H9 (cell line): ENCODE results near the gene SEMA4D. TPM values are rescaled to one million over a fixed set of nuclear protein-coding genes. Genes with fewer than 3 reads are reported as not detected.

ENCODE experiments used
- DNase-seq: peaks from one replicate; pipeline ENCODE4 v3.0.0-alpha.2; 2017
- H2AFZ ChIP-seq: one replicate; pipeline ENCODE4 v1.6.1; 2013; ENCODE audit warnings: mild to moderate bottlenecking, low read length, control low read depth, moderate library complexity
- H2AK5ac ChIP-seq: 2 replicates; pipeline ENCODE4 v1.6.1; 2013; ENCODE audit warnings: low read length, control low read depth, mixed read lengths; ENCODE audit not compliant: insufficient read length
- H2BK120ac ChIP-seq: one replicate; pipeline ENCODE4 v1.6.1; 2013; ENCODE audit warnings: low read depth, mild to moderate bottlenecking, low read length, control low read depth, inconsistent platforms; ENCODE audit not compliant: poor library complexity, severe bottlenecking
- H2BK12ac ChIP-seq: 2 replicates; pipeline ENCODE4 v1.6.1; 2013; ENCODE audit warnings: low read length, control low read depth, mixed read lengths, low read depth; ENCODE audit not compliant: insufficient read length
- H2BK15ac ChIP-seq: 2 replicates; pipeline ENCODE4 v1.6.1; 2013; ENCODE audit warnings: low read depth, low read length, control low read depth
- H2BK20ac ChIP-seq: one replicate; pipeline ENCODE4 v1.6.1; 2013; ENCODE audit warnings: low read depth, mild to moderate bottlenecking, low read length, control low read depth, inconsistent platforms; ENCODE audit not compliant: poor library complexity, severe bottlenecking
- H2BK5ac ChIP-seq: 2 replicates; pipeline ENCODE4 v1.6.1; 2013; ENCODE audit warnings: low read length, control low read depth, mixed read lengths; ENCODE audit not compliant: insufficient read length
- H3K14ac ChIP-seq: 2 replicates; pipeline ENCODE4 v1.6.1; 2013; ENCODE audit warnings: low read length, control low read depth; ENCODE audit not compliant: insufficient read depth
- H3K18ac ChIP-seq: 2 replicates; pipeline ENCODE4 v1.6.1; 2013; ENCODE audit warnings: low read depth, mild to moderate bottlenecking, mixed read lengths, low read length, control low read depth; ENCODE audit not compliant: insufficient read length
- H3K23ac ChIP-seq: 2 replicates; pipeline ENCODE4 v1.6.1; 2013; ENCODE audit warnings: low read length, control low read depth, mixed read lengths, low read depth; ENCODE audit not compliant: insufficient read length
- H3K23me2 ChIP-seq: 2 replicates; pipeline ENCODE4 v1.6.1; 2013; ENCODE audit warnings: low read depth, mild to moderate bottlenecking, mixed read lengths, low read length, control low read depth; ENCODE audit not compliant: insufficient read length, poor library complexity, severe bottlenecking
- H3K27ac ChIP-seq: 2 replicates; pipeline ENCODE4 v1.5.1; 2013; ENCODE audit warnings: low read length, control low read depth, mixed read lengths, low read depth; ENCODE audit not compliant: insufficient read length
- H3K27me3 ChIP-seq: 2 replicates; pipeline ENCODE4 v1.6.1; 2013; ENCODE audit warnings: low read length, control low read depth, inconsistent platforms; ENCODE audit not compliant: insufficient read depth
- H3K4ac ChIP-seq: 2 replicates; pipeline ENCODE4 v1.6.1; 2013; ENCODE audit warnings: low read depth, mild to moderate bottlenecking, control low read depth, inconsistent platforms, low read length, moderate library complexity
- H3K4me1 ChIP-seq: 2 replicates; pipeline ENCODE4 v1.6.1; 2013; ENCODE audit warnings: low read length, control low read depth, inconsistent platforms; ENCODE audit not compliant: insufficient read depth
- H3K4me2 ChIP-seq: 2 replicates; pipeline ENCODE4 v1.6.1; 2013; ENCODE audit warnings: low read length, control low read depth, mixed read lengths; ENCODE audit not compliant: insufficient read length, insufficient read depth
- H3K56ac ChIP-seq: 2 replicates; pipeline ENCODE4 v1.6.1; 2013; ENCODE audit warnings: low read depth, mild to moderate bottlenecking, mixed read lengths, low read length, control low read depth; ENCODE audit not compliant: insufficient read length
- H3K79me1 ChIP-seq: 2 replicates; pipeline ENCODE4 v1.6.1; 2013; ENCODE audit warnings: low read depth, mild to moderate bottlenecking, moderate library complexity, low read length, control low read depth, inconsistent platforms; ENCODE audit not compliant: insufficient read depth, poor library complexity, severe bottlenecking
- H3K79me2 ChIP-seq: 2 replicates; pipeline ENCODE4 v1.6.1; 2013; ENCODE audit warnings: low read length, control low read depth, inconsistent platforms; ENCODE audit not compliant: insufficient read depth
- H3K9ac ChIP-seq: 2 replicates; pipeline ENCODE4 v1.6.1; 2013; ENCODE audit warnings: low read length, control low read depth, mixed read lengths; ENCODE audit not compliant: insufficient read length; ENCODE audit errors: extremely low read depth
- H3K9me3 ChIP-seq: one replicate; pipeline ENCODE4 v1.6.1; 2013; ENCODE audit warnings: low read depth, low read length, inconsistent platforms; ENCODE audit not compliant: control insufficient read depth
- H3T11ph ChIP-seq: one replicate; pipeline ENCODE4 v1.6.1; 2013; ENCODE audit warnings: mild to moderate bottlenecking, low read length, control low read depth, inconsistent platforms
- H4K20me1 ChIP-seq: one replicate; pipeline ENCODE4 v1.6.1; 2013; ENCODE audit not compliant: control insufficient read depth, insufficient read length, insufficient read depth
- H4K5ac ChIP-seq: 2 replicates; pipeline ENCODE4 v1.6.1; 2013; ENCODE audit warnings: low read depth, mild to moderate bottlenecking, mixed read lengths, low read length, control low read depth; ENCODE audit not compliant: insufficient read length
- H4K8ac ChIP-seq: replicated peaks from 2 replicates; pipeline ENCODE4 v1.6.1; 2013; ENCODE audit warnings: low read length, control low read depth, mixed read lengths, low read depth; ENCODE audit not compliant: insufficient read length
- H4K91ac ChIP-seq: 2 replicates; pipeline ENCODE4 v1.6.1; 2013; ENCODE audit warnings: low read depth, mild to moderate bottlenecking, moderate library complexity, mixed read lengths, low read length, control low read depth; ENCODE audit not compliant: insufficient read length
- H3K27ac Mint-ChIP-seq, 3 experiments: 2 replicates in 2 of 3; 3 replicates in 1 of 3; pipeline ENCODE4 v1.8.0; 2020 to 2021; ENCODE audit warnings: mixed read lengths in 3 of 3, mild to moderate bottlenecking in 1 of 3, moderate library complexity in 1 of 3
- H3K27me3 Mint-ChIP-seq: 2 replicates; pipeline ENCODE4 v1.8.0; 2021; ENCODE audit warnings: low read depth, mild to moderate bottlenecking, moderate library complexity, mixed read lengths
- H3K36me3 Mint-ChIP-seq, 3 experiments: 2 replicates in 2 of 3; 3 replicates in 1 of 3; pipeline ENCODE4 v1.8.0; 2020 to 2021; ENCODE audit warnings: low read depth in 3 of 3, mixed read lengths in 3 of 3; ENCODE audit not compliant: insufficient read depth in 1 of 3
- H3K4me1 Mint-ChIP-seq, 2 experiments: 2 replicates each; pipeline ENCODE4 v1.8.0; 2020; ENCODE audit warnings: mixed read lengths in 2 of 2
- H3K4me3 Mint-ChIP-seq, 2 experiments: 2 replicates in 1 of 2; 3 replicates in 1 of 2; pipeline ENCODE4 v1.8.0; 2020 to 2021; ENCODE audit warnings: mild to moderate bottlenecking in 2 of 2, mixed read lengths in 2 of 2, moderate library complexity in 1 of 2
- H3K9me3 Mint-ChIP-seq, 2 experiments: 2 replicates in 1 of 2; 3 replicates in 1 of 2; pipeline ENCODE4 v1.8.0; 2020; ENCODE audit warnings: mild to moderate bottlenecking in 2 of 2, mixed read lengths in 2 of 2, moderate library complexity in 1 of 2
- total RNA-seq: library from RNA; stranded (reverse); gene quantifications from 2 replicates; pipeline ENCODE4 v1.2.1, GENCODE V29; 2021
- TF ChIP-seq, protein P1 (sequence below): fragments of 200-600 bp; sonication (generic); conservative IDR thresholded peaks from 3 replicates; pipeline ENCODE4 v1.8.0; 2021; ENCODE audit warnings: antibody characterized with exemption, mild to moderate bottlenecking

Gene SEMA4D
- total RNA-seq, 1 experiment from 2014 or later, result 47.2 TPM

DNA sequence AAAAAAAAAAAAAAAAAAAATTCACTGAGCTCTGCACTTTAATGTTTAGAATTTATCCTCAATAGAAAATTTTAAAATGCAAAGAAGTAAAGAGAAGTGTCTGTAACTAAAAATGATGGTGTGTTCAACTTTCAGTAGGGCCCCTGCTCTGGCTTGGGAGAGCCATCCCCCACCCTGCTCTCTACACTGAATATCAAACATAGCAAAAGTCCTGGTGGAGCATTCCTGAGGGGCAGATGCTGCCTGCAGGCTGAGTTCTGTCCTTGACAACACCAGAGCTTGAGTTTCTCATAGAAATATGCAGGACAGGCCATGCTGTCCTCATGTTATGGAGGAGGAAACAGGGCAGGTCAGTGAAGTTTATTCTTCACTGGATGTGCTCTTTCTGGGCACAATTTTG lies 7.1 kb upstream of the SEMA4D start:
- DNase-seq, result no peak
- Histone ChIP-seq H3K23me2 (no peaks in the 10 kb centered on the region), H2AFZ (no peak overlapping the region), H4K20me1 (no peaks in the 10 kb centered on the region), H4K91ac (no peak overlapping the region), H2BK12ac (no peak overlapping the region), H3K4me2 (no peak overlapping the region), H2BK15ac (no peak overlapping the region), H2BK20ac (no peak overlapping the region), H2BK120ac (no peak overlapping the region), H3K27me3 (no peaks in the 10 kb centered on the region), H3K27ac (no peak overlapping the region), H3K56ac (no peak overlapping the region), H3K79me1 (no peaks in the 10 kb centered on the region), H3K79me2 (no peaks in the 10 kb centered on the region), H3K14ac (no peak overlapping the region), H4K8ac (no peak overlapping the region), H3K4me1 (peaks cover 13% of the 10 kb centered on the region; the same call in 1 of the 2 replicates), H3K4ac (no peak overlapping the region), H4K5ac (no peak overlapping the region), H2BK5ac (no peak overlapping the region), H2AK5ac (no peak overlapping the region), H3K18ac (no peak overlapping the region), H3K9ac (no peak overlapping the region), H3K9me3 (no peaks in the 10 kb centered on the region), H3K23ac (no peak overlapping the region), H3T11ph (no peak overlapping the region)
- TF ChIP-seq, protein P1, sequence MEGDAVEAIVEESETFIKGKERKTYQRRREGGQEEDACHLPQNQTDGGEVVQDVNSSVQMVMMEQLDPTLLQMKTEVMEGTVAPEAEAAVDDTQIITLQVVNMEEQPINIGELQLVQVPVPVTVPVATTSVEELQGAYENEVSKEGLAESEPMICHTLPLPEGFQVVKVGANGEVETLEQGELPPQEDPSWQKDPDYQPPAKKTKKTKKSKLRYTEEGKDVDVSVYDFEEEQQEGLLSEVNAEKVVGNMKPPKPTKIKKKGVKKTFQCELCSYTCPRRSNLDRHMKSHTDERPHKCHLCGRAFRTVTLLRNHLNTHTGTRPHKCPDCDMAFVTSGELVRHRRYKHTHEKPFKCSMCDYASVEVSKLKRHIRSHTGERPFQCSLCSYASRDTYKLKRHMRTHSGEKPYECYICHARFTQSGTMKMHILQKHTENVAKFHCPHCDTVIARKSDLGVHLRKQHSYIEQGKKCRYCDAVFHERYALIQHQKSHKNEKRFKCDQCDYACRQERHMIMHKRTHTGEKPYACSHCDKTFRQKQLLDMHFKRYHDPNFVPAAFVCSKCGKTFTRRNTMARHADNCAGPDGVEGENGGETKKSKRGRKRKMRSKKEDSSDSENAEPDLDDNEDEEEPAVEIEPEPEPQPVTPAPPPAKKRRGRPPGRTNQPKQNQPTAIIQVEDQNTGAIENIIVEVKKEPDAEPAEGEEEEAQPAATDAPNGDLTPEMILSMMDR, result no peak
- H3K27ac Mint-ChIP-seq, result no peak overlapping the region
- H3K36me3 Mint-ChIP-seq, result no peaks in the 10 kb centered on the region; a peak in 1 of 7 replicates
- no peaks in the 10 kb centered on the region for H3K9me3 Mint-ChIP-seq
- peaks cover 1% of the 10 kb centered on the region for H3K27me3 Mint-ChIP-seq
- H3K4me3 Mint-ChIP-seq, result no peak overlapping the region
- peaks cover 26 to 29% of the 10 kb centered on the region in 2 experiments for H3K4me1 Mint-ChIP-seq
